Measurements from ENCODE around the gene IFNE. TPM values are rescaled to one million over a fixed set of nuclear protein-coding genes. Genes with fewer than 3 reads are reported as not detected.

Gene IFNE
- polyA plus RNA-seq, 2 of the 4 experiments (the other 2 are of a cell fraction): 2.5 to 3.1 TPM

DNA sequence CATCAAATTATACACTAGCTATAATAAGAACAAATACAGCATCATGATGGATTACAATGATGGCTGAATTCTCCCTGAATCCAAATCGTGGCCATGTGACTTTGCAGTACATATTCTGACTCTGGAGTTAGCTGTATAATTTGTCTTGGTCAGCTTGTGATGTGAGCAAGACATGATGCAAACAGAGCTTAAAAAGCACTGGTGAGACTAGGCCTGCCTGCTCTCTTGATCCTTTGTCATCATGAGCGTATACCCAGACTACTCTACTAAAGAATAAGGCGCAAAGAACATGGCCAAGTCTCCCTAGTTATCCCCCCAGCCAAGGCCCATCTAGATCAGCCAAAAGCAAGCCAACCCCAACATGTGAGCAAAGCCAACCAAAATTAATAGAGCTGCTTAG lies 34.7 kb upstream of the IFNE start:
- POLR2A ChIA-PET: no interaction called here
- FAIRE-seq: peak; percentile 65
- peaks cover 34% of the 10 kb centered on the region; the same call in 2 of the 3 replicates for H3K4me1 ChIP-seq
- H3K27ac ChIP-seq: no peak overlapping the region
- H3K9me3 ChIP-seq: no peaks in the 10 kb centered on the region
- H3K4me3 ChIP-seq: no peak overlapping the region
- no peak overlapping the region for H3K4me2 ChIP-seq
- CTCF ChIA-PET: interaction anchor here (0.8 kb wide), 1 partner anchor 13 kb away, joined by 3 read pairs; no protein-coding TSS in a partner anchor
- 93% methylated on average over 3 of the region's 3 CpGs for WGBS (ENCODE audit: missing lambda C conversion rate)
- ATAC-seq: peak; percentile 8 to 27; a peak in 3 of 6 replicates
- TF ChIP-seq, protein P1, sequence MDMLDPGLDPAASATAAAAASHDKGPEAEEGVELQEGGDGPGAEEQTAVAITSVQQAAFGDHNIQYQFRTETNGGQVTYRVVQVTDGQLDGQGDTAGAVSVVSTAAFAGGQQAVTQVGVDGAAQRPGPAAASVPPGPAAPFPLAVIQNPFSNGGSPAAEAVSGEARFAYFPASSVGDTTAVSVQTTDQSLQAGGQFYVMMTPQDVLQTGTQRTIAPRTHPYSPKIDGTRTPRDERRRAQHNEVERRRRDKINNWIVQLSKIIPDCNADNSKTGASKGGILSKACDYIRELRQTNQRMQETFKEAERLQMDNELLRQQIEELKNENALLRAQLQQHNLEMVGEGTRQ (IDR thresholded peaks at IDR 0.05): no peak
- TF ChIP-seq EHMT2 (IDR thresholded peaks at IDR 0.05; ENCODE audit: low read depth) (no peak), GATA3 (IDR thresholded peaks at IDR 0.05; ENCODE audit: borderline replicate concordance) (no peak), RCOR1 (IDR thresholded peaks at IDR 0.05; ENCODE audit: low read depth, low read length) (no peak), HOXA7 (CRISPR knock-in tag; IDR thresholded peaks at IDR 0.05) (0 out of 2 replicates have a peak, but pooled peaks have one; percentile 21)
- TF ChIP-seq, protein P2, sequence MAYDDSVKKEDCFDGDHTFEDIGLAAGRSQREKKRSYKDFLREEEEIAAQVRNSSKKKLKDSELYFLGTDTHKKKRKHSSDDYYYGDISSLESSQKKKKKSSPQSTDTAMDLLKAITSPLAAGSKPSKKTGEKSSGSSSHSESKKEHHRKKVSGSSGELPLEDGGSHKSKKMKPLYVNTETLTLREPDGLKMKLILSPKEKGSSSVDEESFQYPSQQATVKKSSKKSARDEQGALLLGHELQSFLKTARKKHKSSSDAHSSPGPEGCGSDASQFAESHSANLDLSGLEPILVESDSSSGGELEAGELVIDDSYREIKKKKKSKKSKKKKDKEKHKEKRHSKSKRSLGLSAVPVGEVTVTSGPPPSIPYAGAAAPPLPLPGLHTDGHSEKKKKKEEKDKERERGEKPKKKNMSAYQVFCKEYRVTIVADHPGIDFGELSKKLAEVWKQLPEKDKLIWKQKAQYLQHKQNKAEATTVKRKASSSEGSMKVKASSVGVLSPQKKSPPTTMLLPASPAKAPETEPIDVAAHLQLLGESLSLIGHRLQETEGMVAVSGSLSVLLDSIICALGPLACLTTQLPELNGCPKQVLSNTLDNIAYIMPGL (CRISPR knock-in tag; IDR thresholded peaks at IDR 0.05; ENCODE audit: borderline replicate concordance): no peak
- DNase-seq (ENCODE audit: low read depth in 1 of 2, low spot score in 1 of 2): no peak

DNA sequence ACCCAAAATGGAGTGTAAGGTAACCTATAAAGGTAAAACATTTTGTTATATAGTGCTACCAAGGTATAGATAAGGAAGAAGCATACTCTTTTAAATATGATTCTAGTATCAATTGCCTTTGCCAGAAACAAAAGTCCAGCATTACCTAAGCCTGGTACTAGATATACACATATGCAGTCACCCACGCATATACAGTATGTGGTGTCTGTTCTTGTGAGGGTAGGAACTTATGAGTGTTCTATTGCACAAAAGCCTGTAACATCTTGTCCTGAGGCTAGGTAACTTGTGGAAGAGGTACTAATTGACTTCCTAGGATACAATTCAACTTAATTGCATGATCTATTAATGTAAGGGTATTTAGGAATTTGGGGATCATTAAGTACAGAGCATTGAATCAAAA lies 31.3 kb upstream of the IFNE start:
- H3K4me1 ChIP-seq: peaks cover 31% of the 10 kb centered on the region
- POLR2A ChIA-PET: no interaction called here
- no peak overlapping the region for H3K4me3 ChIP-seq
- no peak overlapping the region for H3K4me2 ChIP-seq
- FAIRE-seq: no peak
- H3K9me3 ChIP-seq: no peaks in the 10 kb centered on the region
- WGBS (ENCODE audit: missing lambda C conversion rate): 92% methylated on average over 1 of the region's 1 CpG
- CTCF ChIA-PET: interaction anchor here (0.7 to 1.2 kb wide), 2 partner anchors 79 to 274 kb away, joined by 3 read pairs; no protein-coding TSS in a partner anchor
- no peak overlapping the region for H3K27ac ChIP-seq
- no peak for DNase-seq (ENCODE audit: low read depth in 1 of 2, low spot score in 1 of 2)
- TF ChIP-seq HOXB5 (CRISPR knock-in tag; IDR thresholded peaks at IDR 0.05) (no peak), TFCP2L1 (CRISPR knock-in tag; IDR thresholded peaks at IDR 0.05) (no peak), GATA3 (IDR thresholded peaks at IDR 0.05; ENCODE audit: borderline replicate concordance) (no peak), ZNF302 (CRISPR knock-in tag; IDR thresholded peaks at IDR 0.05) (no peak), KDM1A (IDR thresholded peaks at IDR 0.05; ENCODE audit: low read depth) (no peak), FOSL2 (IDR thresholded peaks at IDR 0.05) (no peak), FOSL2 (CRISPR knock-in tag; IDR thresholded peaks at IDR 0.05) (no peak), NFE2L2 (conservative IDR thresholded peaks at IDR 0.05; ENCODE audit: low read length) (no peak), CTCF (IDR thresholded peaks at IDR 0.05) (no peak), CBX8 (IDR thresholded peaks at IDR 0.05) (no peak), BHLHE40 (IDR thresholded peaks at IDR 0.05; ENCODE audit: low read depth, low read length) (no peak), ZSCAN20 (CRISPR knock-in tag; IDR thresholded peaks at IDR 0.05) (no peak), NR3C1 (IDR thresholded peaks at IDR 0.05) (no peak), MAZ (IDR thresholded peaks at IDR 0.05; ENCODE audit: borderline replicate concordance, low read depth, low read length) (no peak), ATOH8 (CRISPR knock-in tag; IDR thresholded peaks at IDR 0.05; ENCODE audit: low read depth) (no peak), RFX5 (IDR thresholded peaks at IDR 0.05) (no peak), MAFK (IDR thresholded peaks at IDR 0.05; ENCODE audit: partially characterized antibody) (no peak), FOSB (CRISPR knock-in tag; IDR thresholded peaks at IDR 0.05) (no peak)
- no peak for ATAC-seq
